HG03045 (cell line): ENCODE data around the gene NFXL1.
A peak's percentile ranks its signal among the peaks of the same experiment; 100 is the strongest.

ENCODE experiments used
- ATAC-seq: cut with Tn5 transposase; IDR thresholded peaks from one replicate; pipeline ENCODE4 v1.9.1; 2021; ENCODE audit warnings: mild to moderate bottlenecking, moderate library complexity; ENCODE audit not compliant: unreplicated experiment

NFXL1 gene

GRCh38 chr4:47899639-47900038 lies 14.7 kb downstream of the NFXL1 start:
- ATAC-seq, result no peak

GRCh38 chr4:47891928-47892327 lies 22.5 kb downstream of the NFXL1 start:
- no peak for ATAC-seq

GRCh38 chr4:47882228-47882627 lies 32.2 kb downstream of the NFXL1 start:
- no peak for ATAC-seq

- no peak for ATAC-seq
Observed at GRCh38 chr4:47879458-47879857, 34.9 kb downstream of the NFXL1 start.

GRCh38 chr4:47876784-47877546 lies 37.4 kb downstream of the NFXL1 start:
- no peak for ATAC-seq

GRCh38 chr4:47876310-47876709 lies 38.1 kb downstream of the NFXL1 start:
- ATAC-seq, result no peak

GRCh38 chr4:47873877-47874541 lies 40.4 kb downstream of the NFXL1 start:
- no peak for ATAC-seq

GRCh38 chr4:47863486-47863885 lies 50.9 kb downstream of the NFXL1 start:
- ATAC-seq, result no peak

GRCh38 chr4:47862297-47862696 lies 52.1 kb downstream of the NFXL1 start:
- no peak for ATAC-seq

GRCh38 chr4:47860305-47860704 lies 54.1 kb downstream of the NFXL1 start:
- ATAC-seq, result no peak

GRCh38 chr4:47858006-47858405 lies 56.4 kb downstream of the NFXL1 start:
- ATAC-seq, result no peak

GRCh38 chr4:47856713-47857112 lies 57.7 kb downstream of the NFXL1 start:
- no peak for ATAC-seq

- ATAC-seq, result no peak
Observed at GRCh38 chr4:47855350-47855749, 59.0 kb downstream of the NFXL1 start.

GRCh38 chr4:47852136-47852535 lies 62.2 kb downstream of the NFXL1 start:
- ATAC-seq, result no peak

- ATAC-seq, result no peak
Observed at GRCh38 chr4:47849466-47849865, 64.9 kb downstream of the NFXL1 start.

GRCh38 chr4:47848041-47848440 lies 66.3 kb downstream of the NFXL1 start:
- no peak for ATAC-seq

GRCh38 chr4:47842985-47843384 lies 71.4 kb downstream of the NFXL1 start:
- ATAC-seq, result no peak

- ATAC-seq, result no peak
Observed at GRCh38 chr4:47840291-47840690, 74.1 kb downstream of the NFXL1 start.

- peak; percentile 55 for ATAC-seq
Observed at GRCh38 chr4:47839259-47839658, 75.1 kb downstream of the NFXL1 start.

- ATAC-seq, result no peak
Observed at GRCh38 chr4:47838445-47838844, 75.9 kb downstream of the NFXL1 start.

GRCh38 chr4:47837908-47838294 lies 76.5 kb downstream of the NFXL1 start, which contains the start of gene CORIN:
CORIN (minus strand) TSS chr4:47838067; CDS start chr4:47837949, 118 bp downstream.
- ATAC-seq, result no peak
